ENCODE measurements around the gene LPCAT1.
"Not testable (repeated sequence)": the region's sequence is repeated elsewhere in the genome, so short reads cannot be mapped to it uniquely, and the experiment has no call there.

Gene LPCAT1

DNA sequence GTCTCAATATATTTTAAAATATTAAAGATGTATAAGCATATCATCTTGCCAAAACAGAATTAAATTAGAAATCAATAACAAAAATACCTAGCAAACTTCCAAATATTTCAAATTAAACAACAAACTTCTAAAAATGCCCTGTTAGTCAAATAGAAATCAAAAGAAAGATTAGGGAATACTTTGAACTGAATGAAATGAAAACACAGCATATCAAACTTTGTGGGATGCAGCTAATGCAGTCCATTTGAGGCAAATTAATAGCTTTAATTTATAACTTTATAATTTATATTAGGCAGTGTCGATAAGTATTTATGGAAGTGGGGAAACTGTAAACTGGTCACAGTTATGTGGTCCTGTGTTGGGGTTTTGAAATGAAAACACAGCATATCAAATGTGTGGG, 95.7 kb downstream of the LPCAT1 start:
- no peak for DNase-seq (ENCODE audit: low read depth)

DNA sequence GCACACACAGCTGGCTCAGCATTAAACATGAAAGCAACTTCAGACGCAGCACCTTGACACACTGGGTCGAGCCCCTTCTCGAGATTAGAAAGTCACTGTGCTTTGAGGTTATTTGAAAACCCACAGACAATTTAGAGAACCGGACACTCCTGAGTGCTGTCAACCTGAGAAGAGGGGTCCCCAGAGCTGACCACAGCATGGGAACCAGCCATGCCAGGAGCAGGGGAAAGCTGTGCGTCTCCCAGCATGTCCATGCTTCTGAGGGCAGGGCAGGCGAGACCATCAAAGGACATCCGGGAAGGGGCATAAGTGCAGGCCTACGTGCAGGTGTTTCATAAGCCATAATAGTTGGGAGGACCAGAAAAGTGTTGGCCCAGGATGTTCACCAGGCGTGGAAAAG, 99.0 kb downstream of the LPCAT1 start:
- DNase-seq (ENCODE audit: low read depth) = no peak

DNA sequence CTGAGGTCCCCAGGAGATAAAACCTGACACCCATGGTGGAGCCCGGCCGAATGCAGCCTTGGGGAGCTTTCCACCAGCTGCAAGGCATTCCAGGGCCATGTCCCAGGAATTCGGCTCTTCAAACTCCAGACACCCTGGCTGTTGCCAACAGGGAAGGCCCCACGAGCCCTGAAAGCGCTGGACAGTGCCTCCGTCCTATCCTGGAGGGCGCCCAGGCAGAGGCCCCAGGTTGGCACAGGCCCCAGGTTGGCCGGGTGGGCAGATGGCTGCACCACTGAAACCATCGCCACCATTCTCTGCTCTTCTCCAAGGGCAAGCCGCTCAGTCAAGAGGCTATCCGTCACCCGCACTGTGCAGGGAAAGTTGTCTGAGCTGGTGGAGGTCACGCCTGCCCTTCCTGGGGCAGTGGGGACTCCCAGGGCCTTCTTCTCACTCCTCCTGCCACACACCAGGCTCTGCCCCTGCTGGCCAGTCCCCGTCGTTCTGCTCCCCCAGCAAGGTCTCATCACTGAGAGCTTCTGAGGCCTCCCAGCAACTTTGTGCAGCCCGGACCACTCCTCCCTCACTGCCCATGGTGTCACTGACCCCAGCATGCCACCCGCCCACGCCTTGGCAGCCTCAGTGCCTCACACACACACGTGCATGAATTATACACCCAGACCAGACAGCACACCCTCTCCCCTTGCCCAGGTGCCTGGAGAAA, 99.7 kb downstream of the LPCAT1 start:
- no peak for DNase-seq (ENCODE audit: low read depth)

DNA sequence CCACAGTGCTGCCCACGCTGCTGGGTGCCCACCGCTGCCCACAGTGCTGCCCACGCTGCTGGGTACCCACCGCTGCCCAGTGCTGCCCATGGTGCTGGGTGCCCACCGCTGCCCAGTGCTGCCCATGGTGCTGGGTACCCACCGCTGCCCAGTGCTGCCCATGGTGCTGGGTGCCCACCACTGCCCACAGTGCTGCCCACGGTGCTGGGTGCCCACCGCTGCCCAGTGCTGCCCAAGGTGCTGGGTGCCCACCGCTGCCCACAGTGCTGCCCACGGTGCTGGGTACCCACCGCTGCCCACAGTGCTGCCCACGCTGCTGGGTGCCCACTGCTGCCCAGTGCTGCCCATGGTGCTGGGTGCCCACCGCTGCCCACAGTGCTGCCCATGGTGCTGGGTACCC, 101.2 kb downstream of the LPCAT1 start:
- not testable (repeated sequence) for DNase-seq (ENCODE audit: low read depth)

DNA sequence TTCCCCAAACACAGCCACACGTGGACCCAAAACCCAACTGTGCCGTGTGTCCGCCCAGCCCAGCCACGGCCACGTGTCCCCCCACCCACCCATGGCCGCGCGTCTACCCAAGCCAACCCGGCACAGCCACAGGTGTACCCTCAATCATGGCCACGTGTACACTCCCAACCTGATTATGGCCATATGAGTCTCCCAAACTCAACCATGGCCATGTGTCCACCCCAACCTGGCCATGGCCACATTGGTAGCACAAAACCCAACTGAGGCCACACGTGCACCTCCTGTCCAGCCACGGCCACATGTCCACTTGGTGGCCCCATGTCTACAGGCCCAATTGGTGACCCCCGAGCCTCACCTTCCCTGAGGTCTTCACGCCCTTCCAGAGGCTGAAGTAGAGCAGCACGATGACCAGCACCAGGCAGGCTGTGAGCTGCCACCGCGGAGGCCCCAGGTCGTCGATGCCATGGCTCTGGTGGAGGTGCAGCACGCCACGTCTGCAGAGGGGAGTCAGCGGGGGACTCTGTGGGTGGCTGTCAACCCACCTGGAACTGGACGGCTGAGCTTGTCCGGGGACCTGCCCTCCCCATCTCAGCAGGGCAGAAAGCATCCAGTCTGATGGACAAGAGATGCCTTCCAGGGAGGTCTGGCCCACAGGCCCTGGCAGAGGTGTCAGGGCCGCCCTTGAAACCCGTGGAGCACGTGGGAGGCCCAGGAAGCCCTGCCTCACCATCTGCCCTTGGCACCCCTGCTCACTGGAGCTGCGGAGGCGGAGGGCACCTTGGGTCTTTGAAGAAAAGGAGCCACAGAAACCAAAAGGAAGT, 102.0 kb downstream of the LPCAT1 start:
- no peak for DNase-seq (ENCODE audit: low read depth)

DNA sequence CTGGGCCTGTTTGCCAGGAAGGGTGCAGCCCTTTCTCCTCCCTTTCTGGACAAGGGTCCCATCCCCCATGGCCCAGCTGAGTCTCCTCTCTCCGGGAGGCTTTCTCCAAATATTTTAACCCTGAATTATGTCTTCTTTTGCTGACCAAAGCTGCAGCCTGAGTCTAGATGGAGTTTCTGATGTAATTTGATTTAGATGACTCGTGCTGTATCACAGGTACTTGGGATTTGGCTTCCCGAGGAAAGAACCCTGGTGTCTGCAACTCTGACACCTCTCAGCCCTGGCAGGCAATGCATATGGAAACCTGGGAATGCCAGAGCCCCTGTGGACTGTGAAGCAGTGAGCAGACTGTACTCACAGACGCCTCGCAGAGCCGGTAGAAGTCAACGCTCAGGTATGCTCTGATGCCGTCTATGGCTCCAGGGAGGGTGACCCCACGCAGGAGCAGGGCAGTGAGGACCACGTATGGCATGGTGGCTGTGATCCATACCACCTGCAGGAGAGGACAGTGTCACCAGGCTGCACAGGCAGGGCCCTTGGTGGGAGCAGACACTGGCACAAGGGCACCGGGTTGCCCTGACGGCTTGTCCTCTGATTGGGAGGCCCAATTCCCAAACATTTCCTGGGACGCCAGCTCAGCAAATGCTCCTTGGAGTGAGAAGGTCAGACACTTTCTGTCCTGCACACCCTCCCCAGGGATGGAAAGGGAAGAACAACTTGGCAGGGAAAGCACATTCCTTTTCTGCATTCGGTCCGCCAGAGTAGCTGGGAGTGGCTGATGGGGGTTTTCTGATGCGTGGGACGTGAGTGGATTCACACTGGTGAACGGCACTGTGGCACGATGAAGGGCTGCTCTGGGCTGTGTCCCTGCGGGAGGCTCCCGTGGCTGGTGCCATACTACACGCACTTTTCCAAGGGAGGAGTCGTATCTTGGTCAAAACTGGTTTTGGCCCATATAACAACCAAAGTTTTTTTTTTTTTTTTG, 103.3 kb downstream of the LPCAT1 start:
- DNase-seq (ENCODE audit: low read depth) = no peak

DNA sequence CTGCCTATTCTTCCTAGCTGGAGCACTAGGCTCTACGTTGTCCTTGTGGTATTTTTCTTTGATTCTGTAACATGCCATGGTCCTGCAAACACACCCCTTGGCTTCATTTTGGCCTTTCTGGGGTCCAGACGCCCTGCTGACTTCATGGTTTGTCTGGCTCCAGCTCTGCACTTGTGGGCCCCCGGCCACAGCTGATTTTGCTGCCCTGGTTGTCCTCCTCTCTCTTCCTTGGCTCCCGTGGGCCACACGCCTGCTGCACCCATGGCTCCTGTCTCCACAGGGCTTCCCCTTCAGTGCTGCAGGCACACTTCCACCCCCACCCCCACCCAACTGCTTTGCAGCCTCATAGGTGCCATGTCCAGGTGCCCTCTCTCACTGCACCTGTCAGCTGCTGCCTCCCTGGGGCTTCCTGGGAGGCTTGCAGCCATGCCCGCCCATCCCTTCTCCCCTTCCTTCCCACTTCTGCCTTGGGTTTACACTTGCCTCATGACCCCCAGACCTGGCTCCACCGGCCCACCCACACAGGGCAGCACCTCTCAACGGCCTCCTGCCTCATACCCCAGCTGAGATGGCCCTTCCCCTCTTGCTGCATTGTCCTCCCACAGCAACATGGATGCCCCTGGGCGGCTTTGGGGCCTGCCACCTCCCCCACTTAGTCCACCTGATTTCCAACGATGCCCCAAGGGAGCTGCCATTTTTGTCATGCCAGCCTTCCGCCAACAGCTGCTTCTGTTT, 104.1 kb downstream of the LPCAT1 start:
- no peak for DNase-seq (ENCODE audit: low read depth)

DNA sequence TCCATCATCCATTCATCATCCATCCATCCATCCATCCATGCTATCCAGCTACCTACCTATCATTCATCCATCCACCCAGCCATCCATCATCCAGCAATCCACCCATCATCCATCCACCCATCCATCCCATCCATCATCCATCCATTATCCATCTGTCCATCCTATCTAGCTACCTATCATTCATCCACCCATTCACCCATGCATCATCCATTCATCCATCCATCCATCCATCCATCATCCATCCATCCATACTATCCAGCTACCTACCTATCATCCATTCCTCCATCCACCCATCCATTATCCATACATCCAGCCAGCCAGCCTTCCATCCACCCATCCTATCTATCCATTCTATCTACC, 104.9 kb downstream of the LPCAT1 start:
- DNase-seq (ENCODE audit: low read depth) = no peak

DNA sequence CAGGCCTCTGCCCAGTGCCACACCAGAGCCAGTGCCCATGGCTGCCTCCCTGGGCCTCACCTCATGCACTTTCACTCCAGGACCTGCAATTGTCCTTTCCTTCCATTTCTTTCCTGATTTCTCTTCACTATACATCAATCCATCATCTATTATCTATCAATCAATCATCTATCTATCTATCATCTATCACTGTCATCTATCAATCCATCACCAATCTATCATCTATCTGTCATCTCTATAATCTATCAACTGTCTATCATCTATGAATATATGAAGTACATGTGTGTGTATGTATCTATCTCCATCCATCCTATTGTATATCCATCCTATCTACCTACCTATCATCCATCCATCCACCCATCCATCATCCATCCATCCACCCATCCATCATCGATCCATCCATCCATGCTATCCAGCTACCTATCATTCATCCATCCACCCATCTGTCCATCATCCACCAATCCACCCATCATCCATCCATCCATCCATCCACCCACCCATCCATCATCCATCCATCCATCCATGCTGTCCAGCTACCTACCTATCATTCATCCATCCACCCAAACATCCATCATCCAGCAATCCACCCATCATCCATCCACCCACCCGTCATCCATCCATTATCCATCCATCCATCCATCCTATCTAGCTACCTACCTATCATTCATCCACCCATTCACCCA, 105.4 kb downstream of the LPCAT1 start:
- DNase-seq (ENCODE audit: low read depth) = no peak

DNA sequence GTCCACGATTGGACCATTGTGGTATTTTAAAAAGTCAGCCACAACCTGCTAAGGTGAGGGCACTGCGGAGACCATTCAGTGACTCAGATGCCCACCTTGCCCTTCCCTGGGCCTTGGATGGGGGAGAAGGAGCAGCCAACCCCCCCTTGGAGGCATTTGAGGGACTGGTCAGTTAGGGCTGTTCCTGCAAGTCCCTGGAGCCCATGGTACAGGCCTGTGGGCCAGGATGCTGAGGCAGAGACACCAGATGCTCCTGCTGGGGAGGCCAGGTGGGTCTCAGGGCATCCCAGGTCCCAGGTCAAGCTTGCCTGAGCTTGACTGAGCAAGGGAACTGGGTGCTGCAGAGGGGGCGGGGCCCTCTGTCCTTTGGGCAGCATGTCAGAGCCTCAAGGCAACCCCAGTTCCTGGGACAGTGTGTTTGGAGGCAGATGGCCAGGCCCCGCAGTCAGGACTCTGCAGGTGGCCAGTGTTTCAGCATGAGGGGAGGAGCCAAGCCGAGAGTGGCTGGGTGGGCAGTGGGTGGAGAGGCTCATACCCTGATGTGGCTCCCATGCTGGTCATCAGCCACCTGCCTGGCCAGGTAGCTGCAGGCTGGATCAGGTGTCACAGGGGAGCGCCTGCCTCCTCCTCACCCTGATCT, 106.1 kb downstream of the LPCAT1 start:
- DNase-seq (ENCODE audit: low read depth) = no peak

DNA sequence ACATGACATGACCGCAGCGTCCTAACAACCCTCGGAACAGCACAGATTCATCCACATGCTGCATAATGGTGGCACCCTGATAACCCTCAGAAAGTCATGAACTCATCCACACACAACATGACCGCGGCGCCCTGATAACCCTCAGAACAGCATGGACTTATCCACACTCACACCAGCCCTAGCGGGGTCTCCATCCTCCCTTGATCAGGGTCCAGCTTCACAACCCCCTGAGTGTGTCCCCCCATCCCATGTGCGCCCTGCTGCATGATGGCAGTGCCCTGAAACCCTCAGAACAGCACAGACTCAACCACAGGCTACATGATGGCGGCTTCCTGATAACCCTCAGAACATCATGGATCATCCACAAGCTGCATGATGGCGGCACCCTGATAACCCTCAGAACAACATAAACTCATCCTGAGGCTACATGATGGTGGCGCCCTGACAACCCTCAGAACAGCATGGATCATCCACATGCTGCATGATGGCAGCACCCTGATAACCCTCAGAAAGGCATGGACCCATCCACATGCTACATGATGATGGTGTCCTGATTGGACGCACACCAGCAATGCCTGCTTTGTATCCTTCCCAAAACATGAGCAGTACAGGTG, 106.8 kb downstream of the LPCAT1 start:
- DNase-seq (ENCODE audit: low read depth) = no peak

DNA sequence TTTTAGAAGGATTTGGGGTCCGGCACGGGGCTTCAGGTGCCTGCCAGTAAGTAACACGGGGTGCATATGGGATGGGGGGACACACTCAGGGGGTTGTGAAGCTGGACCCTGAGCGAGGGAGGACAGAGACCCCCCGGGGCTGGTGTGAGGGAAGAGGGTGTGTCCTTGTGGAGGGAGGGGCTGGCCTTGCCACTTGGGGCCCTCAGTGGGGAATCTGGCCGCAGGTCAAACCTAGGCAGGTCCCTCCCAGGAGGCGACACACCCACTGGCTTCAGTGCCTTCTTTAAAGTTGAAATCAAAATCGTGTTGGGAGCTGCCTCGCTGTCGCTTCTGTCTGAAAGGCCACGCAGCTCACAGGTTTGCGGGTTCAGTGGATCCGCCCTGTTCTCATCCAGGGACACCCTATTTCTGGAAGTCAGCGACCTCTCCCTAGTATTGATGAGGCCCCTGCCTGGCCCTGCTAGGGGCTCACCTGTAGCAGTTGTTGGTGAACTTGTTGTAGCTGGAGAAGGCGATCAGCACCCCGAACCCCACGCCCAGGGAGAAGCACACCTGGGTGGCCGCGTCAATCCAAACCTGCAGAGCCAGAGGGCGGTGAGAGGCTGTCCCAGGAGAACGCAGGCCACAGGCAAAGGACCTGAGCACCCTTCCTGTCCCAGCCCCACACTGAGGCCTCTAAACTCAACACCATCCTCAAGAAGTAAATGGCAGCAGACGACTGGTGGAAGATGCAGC, 108.0 kb downstream of the LPCAT1 start:
- no peak for DNase-seq (ENCODE audit: low read depth)

DNA sequence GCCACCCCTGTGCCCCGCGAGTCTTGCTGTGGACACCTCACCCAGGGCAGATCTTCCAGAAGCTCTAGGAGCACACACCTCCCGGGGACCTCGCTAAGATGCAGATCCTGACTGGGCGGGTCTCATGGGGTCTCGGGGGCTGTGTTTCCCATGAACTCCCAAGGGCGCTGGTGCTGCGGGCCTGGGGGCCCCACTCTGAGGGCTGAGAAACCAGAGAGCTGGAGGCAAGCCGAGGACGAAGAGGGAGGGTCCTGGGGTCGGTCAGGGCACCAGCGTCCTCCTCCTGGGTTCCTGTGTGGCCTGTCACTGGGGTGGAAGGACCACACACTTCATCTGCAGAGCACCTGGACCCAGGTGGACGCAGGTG, 108.7 kb downstream of the LPCAT1 start:
- no peak for DNase-seq (ENCODE audit: low read depth)

DNA sequence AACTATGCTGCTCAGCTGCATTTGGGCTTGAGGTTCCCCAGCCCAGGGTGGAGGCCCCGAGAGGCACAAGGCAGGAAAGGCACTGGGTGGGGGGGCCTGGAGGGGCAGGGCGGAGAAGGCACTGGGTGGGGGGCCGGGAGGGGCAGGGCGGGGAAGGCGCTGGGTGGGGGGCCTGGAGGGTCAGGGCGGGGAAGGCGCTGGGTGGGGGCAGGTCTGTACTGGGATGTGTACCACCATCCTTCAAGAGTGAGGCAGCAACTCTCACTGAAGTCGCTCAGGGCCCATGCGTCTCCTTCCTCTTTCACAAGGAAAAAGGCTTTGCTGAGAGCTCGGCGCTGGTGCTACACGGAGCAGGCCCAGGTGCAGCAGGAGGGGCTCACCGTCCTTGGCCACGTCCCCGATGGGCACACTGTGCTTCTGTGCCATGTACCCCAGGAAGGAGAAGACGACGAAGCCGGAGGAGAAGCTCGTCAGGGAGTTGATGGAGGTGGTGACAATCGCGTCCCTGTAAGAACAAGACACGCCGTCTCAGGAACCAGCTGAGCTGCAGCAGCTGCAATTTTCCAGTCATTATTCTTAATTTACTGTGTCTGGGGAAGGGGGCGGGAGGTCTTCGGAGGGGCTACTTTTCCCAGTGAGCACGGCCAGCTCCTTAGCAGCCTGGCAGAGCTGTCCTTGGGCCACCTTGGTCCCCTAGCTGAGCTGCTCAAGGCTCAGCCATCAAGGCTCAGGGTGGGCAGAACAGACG, 109.3 kb downstream of the LPCAT1 start:
- DNase-seq (ENCODE audit: low read depth) = no peak

DNA sequence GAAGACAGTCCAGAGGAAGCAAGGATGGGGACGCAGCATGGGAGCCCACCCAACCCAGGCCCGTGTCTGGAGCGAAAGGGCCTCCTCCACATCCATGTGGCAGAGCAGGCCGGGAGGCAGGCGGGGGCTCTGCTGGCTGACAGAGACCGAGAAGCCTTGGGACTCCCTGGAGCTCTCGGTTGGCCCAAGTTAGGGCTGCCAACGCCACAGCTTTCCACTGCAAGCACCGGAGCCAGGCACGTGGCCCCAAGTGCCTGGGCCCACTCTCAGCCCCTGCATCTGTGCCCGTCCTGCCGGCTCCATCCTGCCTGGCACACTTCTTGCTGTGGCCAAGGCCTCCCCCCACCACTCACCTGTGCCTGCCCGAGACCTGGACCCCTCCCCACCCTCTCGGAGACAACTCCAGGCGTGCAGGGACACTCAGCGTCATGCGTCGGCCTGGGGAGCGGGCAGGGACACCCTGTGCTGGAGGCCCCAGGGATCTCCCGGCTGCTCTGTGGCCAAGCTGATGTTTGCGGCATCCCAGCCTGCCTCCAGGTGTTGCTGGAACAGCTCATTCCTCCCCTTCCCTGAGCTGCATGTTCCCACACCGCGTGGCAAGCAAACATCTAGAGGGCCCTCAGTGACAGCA, 110.0 kb downstream of the LPCAT1 start:
- DNase-seq (ENCODE audit: low read depth) = no peak

DNA sequence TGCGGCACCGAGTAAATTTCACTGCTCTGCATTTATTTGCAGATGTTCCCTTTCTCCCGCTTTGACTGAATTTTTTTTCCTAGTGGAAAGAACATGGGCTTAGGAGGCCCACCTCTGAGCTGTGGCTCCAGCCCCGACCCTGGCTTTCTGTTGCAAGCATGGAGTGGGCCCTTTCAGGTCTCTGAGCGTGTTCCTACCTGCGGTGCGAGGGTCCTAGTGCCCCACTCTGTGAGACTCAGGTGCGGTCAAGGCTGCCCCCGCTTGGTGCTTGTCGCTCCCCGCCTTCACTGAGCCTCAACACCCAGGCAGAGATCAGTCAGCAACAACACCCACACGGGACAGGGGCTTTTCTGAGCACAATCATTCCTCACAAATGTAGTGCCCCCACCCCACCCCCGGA, 110.5 kb downstream of the LPCAT1 start:
- no peak for DNase-seq (ENCODE audit: low read depth)

DNA sequence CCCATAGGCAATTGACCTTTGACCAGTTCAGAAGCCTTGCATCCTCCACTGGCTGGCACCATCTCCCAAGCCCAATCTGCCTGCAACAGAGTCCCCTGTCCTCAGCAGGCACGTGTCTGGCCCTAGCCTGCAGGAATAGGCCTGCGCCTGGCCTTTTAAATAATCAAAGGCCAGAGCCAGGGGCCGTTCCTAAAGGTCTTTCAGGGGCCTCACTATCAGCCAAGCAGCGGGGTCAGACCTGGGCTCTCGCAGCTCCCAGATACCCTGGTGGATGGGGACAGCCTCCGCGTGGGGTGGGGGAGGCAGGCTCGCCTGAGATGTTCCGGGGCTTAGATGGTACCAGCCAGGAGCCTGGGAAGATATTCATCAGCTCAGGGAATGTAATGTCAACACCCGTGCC, 111.1 kb downstream of the LPCAT1 start:
- no peak for DNase-seq (ENCODE audit: low read depth)

DNA sequence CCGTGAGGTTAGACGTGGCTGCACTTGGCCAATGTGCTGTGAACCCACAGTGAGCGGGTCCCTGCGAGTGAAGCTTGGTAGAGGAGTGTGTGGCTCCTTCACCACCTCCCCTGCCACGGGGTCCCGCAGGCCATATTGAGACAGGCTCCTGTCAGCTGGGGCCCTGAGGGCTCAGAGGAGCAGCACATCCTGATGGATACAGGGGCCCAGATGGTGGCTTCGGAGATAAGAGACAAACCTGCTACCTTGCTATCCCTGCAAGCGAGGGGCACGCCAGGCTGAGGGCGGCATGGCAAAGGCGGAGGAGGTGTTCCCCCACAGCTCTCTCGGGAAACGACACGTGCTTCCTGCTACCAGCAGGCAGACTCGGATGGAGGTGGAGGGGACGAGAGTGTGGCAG, 111.6 kb downstream of the LPCAT1 start:
- DNase-seq (ENCODE audit: low read depth) = no peak
